AG09319 (cell line): ENCODE measurements around the gene ASCC2.
A peak's percentile ranks its signal among the peaks of the same experiment; 100 is the strongest.

ENCODE experiments used
- DNase-seq: peaks from one replicate; pipeline ENCODE4 v3.0.0-alpha.2; 2010; ENCODE audit warnings: low read depth; ENCODE audit errors: extremely low read depth
- CTCF ChIP-seq: IDR thresholded peaks from 2 replicates; pipeline ENCODE4 v1.5.1; 2011; ENCODE audit warnings: low read depth, mild to moderate bottlenecking, inconsistent platforms, low read length, moderate library complexity

The ASCC2 gene

DNA sequence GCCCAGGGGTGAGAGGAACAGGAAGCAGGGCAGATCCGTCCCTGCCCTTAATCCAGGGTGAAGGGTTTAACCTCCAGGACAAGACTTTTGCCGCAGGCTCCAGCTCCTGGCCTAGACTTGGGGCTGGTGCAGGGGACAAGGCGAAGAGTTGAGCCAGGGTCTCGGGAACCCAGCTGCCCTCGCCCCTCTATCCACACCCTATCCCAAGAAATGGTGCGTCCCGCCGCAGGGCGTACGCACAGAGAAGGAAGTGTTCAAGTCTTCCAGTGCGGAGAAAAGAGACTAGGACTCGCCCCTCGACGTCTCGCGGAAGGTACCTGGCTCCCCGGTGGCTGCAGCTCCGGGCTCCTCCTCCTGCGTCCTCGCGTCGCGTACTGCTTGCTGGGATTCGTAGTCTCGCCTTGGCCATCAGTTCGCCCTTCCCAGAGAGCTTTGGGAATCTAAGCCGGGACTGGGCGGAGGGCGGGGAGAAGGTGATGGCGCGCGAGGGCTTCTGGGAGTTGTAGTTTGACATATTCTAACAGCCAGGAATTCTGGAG is 71.4 kb downstream of the ASCC2 start, which contains the start of gene ZMAT5:
Gene ZMAT5, minus strand, starts transcription at position 376 of the 539 bp plus-strand sequence. CDS start 18,463 bp downstream, outside the sequence.
- TF ChIP-seq CTCF, result no peak
- DNase-seq, result peak; percentile 86

GRCh38 chr22:29765905-29766631 is 72.0 kb downstream of the ASCC2 start:
- TF ChIP-seq CTCF, result no peak
- DNase-seq, result no peak

DNA sequence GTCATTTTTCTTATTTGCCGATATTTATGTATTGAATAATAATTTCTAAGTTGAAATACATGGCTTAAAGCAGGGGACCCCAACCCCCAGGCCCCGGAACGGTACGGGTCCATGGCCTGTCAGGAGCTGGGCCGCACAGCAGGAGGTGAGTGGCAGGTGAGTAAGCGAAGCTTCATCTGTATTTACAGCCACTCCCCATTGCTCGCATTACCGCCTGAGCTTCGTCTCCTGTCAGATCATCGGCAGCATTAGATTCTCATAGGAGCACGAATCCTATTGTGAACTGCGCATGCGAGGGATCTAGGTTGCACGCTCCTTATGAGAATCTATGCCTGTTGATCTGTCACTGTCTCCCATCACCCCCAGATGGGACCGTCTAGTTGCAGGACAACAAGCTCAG is 75.8 kb downstream of the ASCC2 start:
- TF ChIP-seq CTCF, result no peak
- DNase-seq, result no peak

GRCh38 chr22:29758959-29759358 is 79.1 kb downstream of the ASCC2 start:
- TF ChIP-seq CTCF, result no peak
- no peak for DNase-seq

GRCh38 chr22:29758068-29758622 is 79.9 kb downstream of the ASCC2 start:
- TF ChIP-seq CTCF, result no peak

GRCh38 chr22:29757096-29757495 is 81.0 kb downstream of the ASCC2 start:
- DNase-seq, result no peak
- TF ChIP-seq CTCF, result no peak

More at GRCh38 chr22:29758068-29758622, 79.9 kb downstream of the ASCC2 start:
- DNase-seq, result no peak

DNA sequence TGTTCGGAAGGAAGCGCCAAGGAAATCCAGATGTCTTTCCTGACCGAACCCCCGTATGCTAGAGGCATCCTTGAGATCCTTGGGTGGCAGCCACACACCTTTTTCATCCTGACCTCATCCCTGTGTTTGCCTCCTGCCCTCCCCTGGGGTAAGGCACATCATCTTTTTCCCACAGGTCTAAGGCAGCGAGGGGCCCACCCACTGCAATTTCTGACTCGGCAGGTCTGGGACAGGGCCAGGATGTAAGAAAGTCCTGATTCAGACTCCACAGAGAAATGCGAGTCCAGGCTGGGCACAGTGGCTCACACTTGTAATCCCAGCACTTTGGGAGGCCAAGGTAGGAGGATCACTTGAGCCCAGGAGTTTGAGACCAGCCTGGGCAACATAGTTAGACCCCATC is 81.7 kb downstream of the ASCC2 start:
- no peak for TF ChIP-seq CTCF
- no peak for DNase-seq
